Stimulated activated CD8-positive, alpha-beta memory T cell treated with anti-CD3 and anti-CD28 coated beads, Interleukin-15, amount 100 ng/mL, for 24 hours (primary cell): ENCODE measurements around the gene CDH23.
"Not testable (repeated sequence)": the region's sequence is repeated elsewhere in the genome, so short reads cannot be mapped to it uniquely, and the experiment has no call there.

Experiments
- DNase-seq: peaks from one replicate; pipeline ENCODE4 v3.0.0-alpha.2; 2020; ENCODE audit warnings: low read depth

Gene CDH23

DNA sequence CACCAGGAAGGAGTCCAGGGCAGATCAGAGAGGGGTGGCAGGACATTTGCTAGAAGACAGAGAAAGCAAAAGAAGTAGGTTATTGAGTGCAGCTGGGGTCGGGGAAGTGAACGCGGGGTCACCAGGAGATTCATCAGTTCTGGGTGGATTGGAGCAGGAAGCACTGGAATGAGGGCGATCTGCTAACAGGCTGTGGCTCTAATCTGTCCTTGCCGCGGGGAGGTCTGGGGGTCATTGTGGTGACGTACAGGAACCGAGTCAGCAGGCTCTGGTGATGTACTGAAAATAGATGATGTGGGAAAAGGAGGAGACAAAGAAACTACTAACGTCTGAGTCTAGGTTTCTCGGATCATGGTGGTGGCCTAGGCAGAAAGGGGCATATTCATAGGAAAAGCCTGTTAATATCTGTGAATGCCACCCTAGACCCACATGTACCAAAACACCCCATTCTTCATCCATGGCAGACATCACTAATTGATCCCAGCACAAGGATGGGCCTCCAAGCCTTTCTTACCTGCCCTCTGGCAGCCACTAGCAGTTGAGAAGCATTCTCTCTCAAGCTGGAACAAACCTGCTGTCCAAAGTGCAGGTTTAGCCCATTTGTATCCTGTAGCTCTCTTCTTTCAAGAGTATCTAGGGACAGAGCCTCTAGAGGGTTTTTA lies 188.3 kb downstream of the CDH23 start:
- DNase-seq = no peak

GRCh38 chr10:71585564-71586290 lies 189.0 kb downstream of the CDH23 start:
- DNase-seq = no peak

GRCh38 chr10:71587941-71588573 lies 191.3 kb downstream of the CDH23 start:
- DNase-seq = no peak

DNA sequence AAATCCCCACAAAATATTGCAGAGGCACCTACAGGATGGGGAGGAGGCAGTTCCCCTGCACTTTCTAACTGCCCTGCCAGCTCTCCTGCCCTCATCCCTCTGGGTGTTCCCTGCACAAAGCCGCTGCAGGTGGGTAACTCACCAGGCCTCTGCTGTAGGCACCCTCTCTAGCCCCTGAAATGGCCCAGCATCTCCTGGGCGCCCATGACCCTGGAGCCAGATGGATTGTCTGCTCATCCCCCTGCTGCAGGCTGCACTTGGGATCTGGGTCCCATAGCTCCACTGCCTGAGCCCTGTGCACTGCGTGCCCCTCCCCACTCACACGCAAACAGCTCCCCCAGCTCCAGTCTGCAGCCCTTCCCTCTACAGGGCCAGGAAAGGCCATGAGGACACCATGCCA lies 192.0 kb downstream of the CDH23 start:
- no peak for DNase-seq

DNA sequence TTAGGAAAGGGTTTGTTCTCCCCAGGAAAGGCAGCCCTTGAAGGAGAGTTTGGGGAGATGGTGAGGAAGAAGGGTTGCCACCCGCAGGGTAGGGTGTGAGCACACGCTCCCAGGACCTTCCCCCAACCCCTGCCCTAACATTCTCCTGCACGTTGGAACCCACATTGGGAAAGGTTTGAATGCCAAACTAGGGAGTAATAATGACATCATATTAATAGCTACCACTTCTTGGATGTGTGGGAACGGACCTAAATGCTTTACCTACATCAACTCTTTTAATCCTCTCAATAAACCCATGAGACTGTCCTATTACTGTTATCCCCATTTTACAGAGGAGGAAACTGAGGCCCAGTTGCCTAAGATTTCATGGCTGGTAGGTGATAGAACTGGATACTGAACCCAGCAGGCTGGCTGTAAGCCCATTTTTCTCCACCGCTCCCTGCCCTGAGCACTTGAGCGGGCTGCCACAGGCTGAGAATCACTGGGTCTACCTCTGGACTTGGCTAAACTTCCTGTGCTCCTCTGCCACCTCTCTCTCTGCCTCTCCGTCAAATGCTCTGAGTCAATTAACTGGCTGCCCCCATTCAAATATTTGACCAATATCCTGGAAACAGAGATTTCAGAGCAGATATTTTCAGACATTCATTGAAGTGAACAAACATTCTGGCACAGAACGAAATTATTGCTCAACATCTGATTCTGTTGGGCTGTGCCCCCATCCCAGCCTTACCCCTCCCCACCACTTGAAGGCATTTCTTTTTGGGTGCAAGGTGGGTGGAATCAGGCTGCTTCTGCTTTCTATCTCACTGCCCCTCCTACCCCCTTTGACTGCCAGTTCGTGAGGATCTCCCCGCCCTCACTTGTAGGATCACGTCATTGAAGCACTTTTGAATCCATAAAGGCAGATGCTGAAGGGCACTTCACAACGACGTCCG lies 193.2 kb downstream of the CDH23 start:
- no peak for DNase-seq

GRCh38 chr10:71590781-71591350 lies 194.1 kb downstream of the CDH23 start:
- no peak for DNase-seq

- no peak for DNase-seq
These were observed 198.3 kb downstream of the CDH23 start for GRCh38 chr10:71594934-71595571.

DNA sequence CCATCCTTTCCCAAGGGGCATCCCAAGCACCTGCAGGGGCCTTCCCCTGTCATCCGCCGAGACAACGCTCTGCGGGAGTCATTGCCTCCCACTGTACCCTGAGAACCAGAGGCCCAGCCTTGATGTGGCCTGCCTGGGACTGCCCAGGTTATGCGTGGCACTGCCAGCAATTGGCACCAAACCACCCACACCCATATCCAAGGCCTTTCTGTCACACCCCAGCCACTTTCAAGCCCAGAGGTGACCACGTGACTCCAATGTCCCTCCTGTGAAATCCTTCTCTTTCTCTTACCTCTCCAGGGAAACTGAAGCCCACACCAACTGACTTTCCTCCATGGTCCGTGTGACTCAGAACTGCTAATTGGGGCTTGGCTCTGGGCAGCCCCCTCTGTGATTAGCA lies 198.9 kb downstream of the CDH23 start:
- DNase-seq = no peak

- no peak for DNase-seq
These were observed 199.4 kb downstream of the CDH23 start for GRCh38 chr10:71596127-71596526.

DNA sequence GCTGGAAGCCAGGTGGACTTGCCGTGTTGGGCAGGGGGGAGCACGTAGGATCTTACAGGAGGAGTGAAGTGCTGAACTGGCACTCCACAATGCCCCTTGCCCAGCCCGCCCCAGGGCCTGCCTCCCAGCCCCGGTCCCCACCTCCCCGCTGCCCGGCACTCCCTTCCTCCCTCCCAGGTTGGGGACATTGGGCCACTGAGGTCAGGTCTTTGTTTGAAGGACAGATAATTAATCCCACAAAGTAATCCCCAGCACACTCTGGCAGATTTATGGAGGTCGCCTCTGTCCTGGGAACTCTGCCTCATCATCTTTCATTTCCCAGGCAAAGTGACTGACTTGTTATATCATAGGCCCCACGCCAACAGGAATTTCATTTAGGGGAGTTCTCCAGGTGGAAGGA lies 200.0 kb downstream of the CDH23 start:
- DNase-seq = no peak

DNA sequence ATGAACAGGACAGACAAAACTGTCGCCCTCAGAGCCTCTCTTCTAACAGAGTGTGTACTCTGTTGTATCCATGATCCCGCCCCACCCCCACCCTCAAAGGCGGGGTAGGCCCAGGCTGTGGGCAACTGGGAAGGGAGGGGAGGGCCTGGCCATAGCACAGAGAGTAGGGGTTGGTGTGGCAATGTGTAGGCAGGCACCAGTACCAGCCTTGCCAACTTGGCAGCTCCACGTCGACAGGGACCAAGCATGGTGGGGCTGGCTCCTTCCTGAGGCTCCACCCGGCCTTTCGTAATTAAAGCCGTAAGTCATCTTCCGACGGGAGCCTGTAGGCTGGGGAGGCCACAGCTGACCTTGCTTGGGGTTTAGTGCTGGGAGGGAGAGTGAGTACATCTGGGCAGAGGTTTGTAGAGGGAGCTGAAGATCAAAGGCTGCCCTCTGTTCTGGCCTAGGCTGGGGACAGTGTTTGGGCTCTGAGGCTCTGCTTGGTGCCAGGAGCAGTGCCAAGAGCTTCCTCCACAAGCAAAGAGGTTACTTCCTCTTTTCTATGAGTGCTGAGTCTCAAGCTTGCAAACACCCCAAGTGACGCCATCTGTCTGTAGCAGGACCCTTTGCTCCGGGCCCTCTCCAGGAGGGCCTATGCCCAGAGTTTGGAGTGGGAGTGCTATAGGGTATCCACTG lies 201.2 kb downstream of the CDH23 start:
- DNase-seq = no peak

DNA sequence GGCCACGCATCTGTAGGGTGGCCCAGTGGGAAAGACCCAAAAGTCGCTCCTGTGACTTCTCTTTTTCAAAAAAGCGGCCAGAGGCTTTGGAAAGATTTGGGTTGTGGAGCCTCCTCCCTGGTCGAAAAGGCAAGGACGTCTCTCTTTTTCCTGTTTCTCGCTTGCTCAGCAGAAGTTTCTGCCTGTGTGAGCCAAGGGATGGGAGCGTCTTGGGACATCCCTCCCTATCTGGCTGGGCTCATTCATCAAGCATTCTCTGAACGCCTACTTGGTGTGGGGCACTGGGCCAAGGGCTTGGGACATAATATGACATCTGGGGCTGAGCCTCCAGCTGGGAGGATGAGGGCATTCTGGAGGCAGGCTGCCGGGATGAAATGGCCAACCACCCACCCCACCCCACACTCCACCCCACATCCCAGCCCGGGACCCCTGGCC lies 201.9 kb downstream of the CDH23 start:
- DNase-seq = no peak

GRCh38 chr10:71599518-71599917 lies 202.8 kb downstream of the CDH23 start:
- no peak for DNase-seq

- DNase-seq = not testable (repeated sequence)
These were observed 203.5 kb downstream of the CDH23 start for GRCh38 chr10:71600242-71600641.

DNA sequence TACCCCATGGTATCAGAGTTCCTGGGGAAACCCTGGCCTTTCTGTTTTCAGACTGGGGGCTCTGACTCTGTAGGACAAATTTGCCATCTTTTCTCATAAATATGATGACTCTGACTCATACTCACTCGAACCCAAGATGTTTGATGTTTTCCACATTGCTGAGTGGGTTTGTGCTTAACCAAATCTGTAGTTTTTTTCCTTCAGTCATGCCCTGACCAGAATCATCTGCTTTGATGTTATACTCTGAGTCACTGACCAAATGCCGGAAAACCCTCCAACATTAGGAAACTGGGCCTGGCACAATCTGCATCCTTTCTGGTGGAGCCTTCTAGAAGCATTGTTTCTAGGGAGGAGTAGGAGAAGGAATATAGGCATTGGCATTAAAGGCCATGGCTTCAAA lies 204.1 kb downstream of the CDH23 start:
- no peak for DNase-seq

GRCh38 chr10:71601273-71601672 lies 204.6 kb downstream of the CDH23 start:
- DNase-seq = no peak

DNA sequence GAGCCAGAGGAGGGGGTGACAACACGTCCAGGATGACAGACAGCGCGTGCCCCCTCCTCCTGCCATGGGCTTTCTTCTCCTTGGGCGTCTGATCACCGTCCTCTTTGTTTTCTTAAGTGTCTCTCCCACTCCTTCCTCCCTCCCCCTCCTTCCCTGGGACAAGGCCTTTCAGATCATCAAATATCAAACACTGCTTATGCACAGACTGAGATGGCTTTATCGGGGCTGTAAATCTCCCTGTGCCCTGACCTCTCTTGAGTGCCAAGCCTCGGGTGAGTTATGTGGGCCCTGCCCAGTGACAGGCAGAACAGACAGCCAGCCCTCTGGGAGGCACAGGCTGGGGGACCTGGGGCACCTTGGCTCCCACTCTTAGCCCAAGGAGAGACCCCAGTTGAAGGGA lies 206.4 kb downstream of the CDH23 start:
- DNase-seq = no peak

- no peak for DNase-seq
These were observed 207.0 kb downstream of the CDH23 start for GRCh38 chr10:71603754-71604153.

GRCh38 chr10:71604324-71605018 lies 207.8 kb downstream of the CDH23 start:
- no peak for DNase-seq
